ENCODE results near the gene PECR.
"Not testable (repeated sequence)": the region's sequence is repeated elsewhere in the genome, so short reads cannot be mapped to it uniquely, and the experiment has no call there.

Gene PECR

DNA sequence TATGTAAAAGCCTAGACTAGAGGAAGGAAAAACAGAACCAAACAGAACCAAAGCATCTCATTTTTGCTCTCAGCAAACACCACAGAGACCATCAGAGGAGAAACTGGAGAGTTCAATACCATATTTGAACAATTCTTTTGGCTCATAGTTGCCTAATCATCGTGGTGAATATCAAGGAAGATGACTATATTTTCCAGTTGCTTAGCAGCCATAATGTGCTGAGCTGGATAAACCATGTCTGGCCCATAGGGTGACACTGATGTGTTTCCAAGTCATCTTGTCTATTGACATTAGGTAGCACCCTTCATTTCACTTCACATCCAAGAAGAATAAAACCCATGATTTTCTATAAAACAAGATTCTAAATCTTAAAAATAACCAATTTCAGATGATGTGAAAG, 21.6 kb upstream of the PECR start:
- DNase-seq, result no peak

DNA sequence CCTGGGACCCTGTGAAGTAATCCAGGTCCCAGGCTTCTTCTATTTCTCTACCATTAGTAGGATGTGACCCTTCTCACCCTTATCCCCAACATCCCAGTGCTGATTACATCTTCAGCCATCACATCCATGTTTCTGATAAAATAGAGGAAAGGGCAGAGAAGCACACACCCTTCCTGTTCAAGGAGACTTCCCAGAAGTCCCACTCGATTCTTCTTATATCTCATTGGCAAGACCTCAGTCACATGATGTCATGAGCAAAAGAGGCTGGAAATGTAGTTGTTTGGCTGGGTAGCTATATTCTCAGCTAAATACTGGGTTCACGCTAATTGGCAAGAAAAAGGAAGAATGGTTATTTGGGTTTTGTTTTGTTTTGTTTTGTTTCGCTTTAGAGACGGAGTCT, 19.5 kb upstream of the PECR start:
- DNase-seq, result no peak

DNA sequence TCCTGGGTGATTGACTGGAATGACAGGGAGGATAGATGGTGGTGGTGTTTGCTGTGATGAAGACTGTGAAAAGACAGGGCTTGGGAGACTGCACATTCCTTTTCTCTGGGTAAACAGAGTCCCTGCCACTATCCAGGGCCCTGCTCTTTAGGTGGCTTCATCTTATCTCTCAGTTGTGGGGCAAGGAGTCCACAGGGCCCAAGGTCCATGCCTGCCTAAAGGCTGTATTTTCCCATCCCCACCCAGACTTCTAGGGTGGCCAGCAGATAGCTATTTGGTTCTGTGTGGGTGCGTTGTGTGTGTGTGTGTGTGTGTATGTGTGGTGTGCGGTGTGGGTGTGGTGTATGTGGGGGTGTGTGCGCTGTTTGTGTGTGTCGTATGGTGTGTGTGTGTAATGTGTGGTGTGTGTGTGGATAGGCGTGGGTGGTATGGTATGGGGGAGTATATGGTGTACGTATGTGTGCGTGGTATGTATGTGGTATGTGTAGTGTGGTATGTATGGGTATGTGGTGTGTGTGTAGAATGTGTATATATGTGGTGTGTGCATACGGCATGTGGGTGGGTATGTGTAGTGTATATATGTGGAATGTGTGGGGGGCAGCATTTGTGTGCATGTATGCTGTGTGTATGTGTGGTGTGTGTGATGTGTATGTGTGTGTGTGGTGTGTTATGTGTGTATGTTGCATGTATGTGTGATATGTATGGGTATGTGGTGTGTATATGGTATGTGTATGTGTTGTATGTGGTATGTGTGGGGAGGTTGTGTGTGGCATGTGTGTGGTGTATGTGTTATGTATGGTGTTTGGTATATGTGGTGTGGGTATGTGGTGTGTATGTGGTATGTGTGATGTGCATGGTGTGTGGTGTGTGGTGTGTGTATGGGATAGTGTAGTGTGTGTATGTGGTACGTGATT, 17.1 kb upstream of the PECR start:
- no peak for DNase-seq

DNA sequence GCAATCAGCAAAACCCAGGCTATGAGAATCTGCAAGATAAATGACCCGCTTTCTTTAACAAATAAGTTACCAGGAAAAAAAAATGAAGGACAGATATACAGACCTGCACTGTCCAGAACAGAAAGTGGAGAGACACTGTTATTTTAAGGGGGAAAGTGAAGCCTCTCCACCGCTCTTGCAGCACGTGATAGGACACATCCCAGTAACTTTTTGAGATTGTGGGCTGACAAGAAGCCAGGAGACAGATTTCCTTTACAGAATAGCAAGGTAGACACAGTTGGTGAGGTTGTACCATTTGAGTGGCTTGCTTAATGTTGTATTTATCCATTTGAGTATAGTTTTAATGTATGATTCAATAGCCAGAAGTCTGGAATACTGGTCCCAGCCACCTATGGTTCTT, 13.1 kb upstream of the PECR start:
- no peak for DNase-seq

DNA sequence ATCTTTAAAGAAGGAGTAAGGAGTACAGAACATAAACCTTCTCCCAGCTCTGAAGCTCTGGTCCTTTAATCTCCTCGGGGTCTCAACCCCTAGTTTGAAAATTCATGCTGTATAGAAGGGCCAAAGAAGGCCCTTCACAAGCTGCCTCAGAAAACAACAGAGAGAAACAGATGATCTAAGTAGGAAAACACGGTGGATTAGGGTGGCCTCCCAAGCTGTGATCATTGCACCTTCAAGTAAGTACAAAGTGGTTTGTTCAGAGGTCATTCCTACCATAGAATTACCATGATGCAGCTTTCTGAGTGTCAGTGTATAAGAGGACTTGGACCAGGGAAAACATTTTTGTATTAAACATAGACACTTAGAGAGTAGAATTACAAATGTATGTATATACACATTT, 11.0 kb upstream of the PECR start:
- DNase-seq, result no peak

DNA sequence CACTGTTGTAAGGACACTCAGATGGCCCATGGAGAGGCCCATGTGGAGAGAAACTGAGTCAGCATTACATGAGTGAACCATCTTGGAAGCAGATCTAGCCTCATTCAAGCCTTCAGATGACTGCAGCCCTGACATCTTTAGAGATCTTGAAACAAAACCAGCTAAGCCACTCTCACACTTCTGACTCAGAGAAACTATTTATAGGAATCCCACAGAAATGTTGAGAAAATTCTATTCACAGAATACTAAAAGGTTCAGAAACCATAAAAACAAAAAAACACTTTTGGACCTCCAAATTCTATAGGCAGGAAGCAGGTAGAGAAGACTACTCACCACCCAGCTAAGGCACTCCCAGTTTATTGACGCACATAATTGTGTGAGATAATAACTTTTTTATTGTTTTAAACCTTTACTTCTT, 8.8 kb upstream of the PECR start:
- no peak for DNase-seq

DNA sequence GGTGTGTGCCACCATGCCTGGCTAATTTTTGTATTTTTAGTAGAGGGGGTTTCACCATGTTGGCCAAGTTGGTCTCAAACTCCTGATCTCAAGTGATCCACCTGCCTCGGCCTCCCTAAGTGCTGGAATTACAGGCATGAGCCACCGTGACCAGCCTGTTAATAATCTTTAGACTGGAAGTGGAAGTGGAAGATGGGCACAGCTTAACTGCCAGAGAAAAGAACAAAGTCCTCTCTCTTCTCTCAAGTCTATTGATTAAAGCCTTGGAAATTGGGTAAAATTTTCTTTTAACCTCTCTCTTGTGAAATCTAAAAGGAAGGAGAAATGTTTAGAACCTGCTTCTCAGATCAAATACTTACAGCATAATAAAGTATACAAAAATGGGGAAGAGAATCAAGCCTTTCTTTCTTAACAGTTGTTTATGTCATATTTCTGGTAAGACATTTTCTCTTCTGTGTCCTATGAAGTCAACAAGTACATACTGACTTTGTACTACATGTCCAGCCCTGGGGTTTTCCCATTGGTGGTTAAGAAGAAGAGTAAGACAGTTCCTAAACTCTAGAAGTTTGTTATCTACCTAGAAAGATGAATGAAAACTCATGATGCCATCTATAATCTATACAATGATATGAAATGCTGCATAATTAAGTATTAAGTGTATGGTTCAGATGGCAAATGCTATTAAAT, 4.7 kb upstream of the PECR start:
- no peak for DNase-seq

DNA sequence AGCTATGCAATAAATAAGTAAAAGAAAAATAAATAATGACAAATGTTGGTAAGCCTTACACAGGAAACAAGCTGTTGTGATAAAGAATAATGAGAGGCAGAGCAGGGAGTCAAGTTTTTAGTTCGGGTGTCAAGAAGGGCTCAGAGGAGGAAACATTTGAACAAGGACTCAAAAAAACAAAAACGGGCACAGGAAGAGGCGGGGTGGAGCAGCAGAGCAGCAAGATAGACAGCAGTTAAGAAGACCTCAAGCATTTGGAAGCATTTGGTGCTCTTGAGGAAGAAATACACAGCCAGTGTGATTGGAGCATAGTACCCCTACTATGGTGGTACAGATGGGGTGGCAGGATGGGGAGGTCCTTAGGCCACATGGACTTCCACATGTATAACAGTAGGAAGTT, 2.9 kb upstream of the PECR start:
- DNase-seq, result peak; percentile 30

DNA sequence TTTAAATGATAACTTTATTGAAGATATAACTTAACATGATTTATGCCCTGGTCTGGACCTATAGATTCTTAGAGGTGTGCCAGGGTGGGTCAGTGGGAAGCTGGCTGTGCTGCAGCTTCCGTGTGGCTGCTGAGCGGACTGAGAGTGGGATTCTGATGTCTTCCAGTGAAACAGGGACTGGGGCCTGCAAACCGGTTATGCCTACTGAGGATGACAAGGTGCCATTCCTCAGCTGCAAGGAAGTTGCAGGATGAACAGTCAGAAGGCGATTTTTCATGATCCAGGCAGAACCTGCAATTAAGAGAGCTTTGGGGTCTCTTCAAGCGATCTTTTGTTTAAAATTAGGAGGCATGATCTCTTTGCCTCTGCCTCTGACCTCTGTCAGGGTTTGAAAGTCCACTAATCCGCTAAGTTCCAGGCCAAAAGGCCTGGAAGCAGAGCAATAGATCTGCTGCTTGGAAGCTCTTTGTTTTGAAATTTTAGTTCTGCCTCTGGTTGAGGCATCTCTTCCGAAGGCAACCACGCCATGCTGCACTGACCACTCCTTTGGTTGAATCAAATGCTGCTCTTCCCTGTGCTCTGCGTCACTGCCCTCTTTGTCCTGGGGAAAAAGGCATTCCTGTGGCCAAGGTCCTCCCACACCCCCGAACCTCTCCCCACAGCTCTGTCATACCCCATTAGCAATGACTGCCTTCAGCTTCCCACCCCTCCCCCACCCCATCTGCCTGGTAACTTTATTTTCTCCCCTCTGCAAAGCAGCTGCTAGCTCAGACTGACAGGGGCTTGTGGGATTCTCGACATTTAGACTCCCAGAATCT, 2.1 kb upstream of the PECR start:
- DNase-seq, result peak; percentile 89

DNA sequence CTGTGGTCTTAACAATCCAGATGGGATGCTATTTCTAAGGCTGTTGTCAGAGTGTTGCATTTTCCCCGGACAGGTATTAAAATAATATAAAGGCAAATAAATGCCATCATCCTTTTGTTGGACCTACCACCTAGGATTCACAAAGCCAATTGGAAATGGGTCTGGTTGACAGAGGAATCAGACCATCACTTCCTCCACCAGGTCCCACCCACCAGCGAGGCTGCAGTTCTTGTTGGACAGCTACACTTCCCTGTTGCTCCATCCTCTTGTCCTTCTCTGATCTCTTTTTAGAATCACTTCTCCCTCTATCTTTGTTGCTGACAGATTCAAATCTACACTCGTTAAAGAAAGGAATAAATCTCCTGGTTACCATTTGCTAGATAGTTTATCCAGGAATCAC, 1.2 kb upstream of the PECR start:
- DNase-seq, result peak; percentile 62

DNA sequence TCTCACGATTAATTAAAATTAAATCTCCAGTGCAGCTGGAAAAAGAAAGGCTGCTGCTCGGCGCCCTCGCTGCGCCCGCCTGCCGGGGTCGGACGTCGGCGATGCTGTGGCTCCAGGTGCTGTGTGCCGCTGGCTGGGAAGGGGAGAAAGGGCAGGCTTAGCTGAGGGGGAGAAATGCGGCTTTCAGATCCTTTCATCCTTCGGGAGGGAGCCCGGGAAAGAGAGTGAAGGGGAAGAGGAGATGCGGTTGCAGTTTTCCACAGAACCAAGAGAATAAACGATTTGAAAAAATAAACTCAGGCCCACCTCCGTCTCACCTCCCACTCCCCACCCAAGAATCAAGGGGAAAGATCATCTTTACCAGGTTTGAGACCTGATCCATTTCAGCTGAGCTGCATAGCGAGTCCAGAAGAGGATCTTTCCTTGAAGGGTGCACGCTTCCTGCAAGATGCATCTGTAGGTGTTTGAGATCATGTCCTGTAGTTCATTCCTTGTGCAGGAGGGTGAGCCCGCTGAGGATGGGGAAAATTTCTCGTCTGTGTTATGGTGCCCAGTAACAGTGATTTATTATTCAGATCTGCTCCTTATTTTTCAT, 605 bp upstream of the PECR start:
- peak; percentile 81 for DNase-seq

DNA sequence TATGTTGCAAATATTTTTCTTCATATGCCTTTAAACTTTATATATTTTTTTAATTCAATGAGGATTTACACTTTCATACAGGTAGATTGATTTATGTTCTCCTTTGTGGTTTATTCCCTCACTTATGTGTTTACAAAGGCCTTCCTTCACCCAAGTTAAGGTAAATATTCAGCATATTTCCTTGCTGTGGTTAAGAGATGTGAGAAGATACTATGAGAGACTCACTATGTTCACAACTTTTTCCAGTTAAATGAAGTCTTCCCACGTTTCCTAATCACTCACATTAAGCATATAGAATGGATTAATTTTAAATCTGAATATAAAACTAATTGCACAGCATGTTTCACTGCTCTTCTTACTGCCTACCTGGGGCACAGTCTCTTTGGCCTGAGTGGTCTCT, 597 bp downstream of the PECR start:
- DNase-seq, result no peak

DNA sequence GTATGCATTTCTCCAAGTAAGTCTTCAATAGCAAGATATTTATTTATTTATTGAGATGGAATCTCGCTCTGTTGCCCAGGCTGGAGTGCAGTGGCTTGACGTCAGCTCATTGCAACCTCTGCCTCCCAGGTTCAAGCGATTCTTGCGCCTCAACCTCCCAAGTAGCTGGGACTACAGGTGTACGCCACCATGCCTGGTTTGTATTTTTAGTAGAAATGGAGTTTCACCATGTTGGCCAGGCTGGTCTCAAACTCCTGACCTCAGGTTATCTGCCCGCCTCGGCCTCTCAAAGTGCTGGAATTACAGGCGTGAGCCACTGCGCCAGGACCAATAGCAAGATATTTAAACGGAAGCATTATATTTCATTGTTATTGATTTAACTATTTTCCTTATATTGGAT, 1.6 kb downstream of the PECR start:
- not testable (repeated sequence) for DNase-seq

DNA sequence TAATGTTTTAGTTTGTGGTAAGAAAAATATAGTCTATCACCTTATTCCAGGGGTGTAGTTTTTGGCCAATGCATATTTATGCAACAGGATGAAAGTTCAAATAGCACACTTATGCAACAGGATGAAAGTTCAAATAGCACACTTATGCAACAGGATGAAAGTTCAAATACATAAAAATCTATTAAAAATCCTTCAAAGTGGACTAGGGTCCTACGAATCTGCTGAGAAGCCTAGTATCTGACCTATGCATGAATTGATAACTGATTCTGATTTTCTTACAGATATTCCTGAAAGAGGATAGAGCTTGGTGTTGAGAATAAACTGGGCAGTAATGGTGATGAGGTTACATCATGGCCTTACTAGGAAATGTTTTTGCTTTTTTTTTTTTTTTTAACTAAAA, 2.8 kb downstream of the PECR start:
- DNase-seq, result no peak

DNA sequence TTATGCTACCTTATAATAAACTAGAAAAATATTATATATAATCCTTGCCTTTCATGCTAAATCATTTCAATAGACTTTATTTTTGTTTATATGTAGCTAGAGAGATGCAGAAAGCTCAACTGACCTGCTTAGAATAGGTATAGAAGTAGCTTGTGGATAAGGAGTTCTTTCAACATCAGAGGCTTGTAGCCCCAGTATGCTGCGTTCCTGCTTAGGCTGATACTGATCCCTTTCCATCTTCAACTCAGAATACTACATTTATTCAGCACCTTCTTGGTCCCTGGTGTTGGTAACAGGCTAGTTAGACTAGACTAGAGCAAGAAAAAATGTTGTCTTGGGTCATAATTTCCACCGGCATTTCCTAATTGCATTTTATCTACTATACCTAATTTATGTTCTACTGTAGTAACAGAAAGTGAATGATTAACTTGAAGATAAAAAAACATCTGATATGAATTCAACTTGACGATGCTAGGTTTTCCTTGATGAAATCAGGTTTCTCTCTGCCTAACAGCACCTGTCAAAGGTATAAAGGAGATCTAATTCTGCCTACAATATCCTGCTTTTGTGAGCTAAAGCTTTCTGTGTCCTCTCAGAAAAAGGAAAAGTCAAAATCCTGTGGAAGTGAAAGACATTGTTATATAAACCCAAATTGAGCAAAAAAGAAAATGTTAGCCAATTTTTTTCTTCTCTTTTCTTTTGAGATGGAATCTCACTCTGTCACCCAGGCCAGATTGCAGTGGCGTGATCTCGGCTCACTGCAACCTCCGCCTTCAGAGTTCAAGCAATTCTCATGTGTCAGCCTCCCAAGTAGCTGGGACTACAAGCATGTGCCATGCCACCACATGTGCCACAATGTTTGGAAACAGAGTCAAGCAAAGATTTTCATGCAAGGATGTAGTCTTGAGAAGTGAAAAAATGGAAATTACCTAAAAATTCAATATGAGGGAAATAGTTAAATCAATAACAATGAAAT, 5.8 kb downstream of the PECR start:
- DNase-seq, result no peak

DNA sequence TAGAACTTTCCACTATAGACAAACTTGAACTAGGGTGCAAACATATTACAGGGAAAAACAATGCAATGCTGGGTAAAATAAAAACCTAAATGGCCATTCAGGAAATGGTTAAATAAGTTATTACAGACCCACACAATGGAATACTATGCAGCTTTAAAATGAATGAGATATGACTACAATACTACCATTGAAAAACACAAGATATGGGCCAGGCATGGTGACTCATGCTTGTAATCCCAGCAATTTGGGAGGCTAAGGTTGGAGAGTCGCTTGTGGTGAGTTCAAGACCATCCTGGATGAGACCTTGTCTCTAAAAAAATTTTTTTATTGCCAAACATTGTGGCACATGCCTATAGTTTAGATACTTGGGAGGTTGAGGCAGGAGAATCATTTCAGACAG, 6.8 kb downstream of the PECR start:
- no peak for DNase-seq

DNA sequence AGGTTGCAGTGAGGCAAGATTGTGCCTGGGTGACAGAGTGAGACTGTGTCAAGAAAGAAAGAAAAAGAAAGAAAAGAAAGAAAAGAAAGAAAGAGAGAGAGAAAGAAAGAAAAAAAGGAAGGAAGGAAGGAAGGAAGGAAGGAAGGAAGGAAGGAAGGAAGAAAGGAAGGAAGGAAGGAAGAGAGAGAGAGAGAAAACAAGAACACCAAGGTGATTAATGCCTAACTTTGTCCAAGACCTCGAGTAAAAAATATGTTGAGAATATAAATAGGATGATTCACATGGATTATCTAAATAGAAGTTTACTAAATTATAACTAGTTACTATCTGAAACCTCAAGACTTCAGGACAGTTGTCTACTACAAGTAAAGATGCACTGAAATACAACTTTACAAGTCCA, 7.2 kb downstream of the PECR start:
- DNase-seq, result no peak

DNA sequence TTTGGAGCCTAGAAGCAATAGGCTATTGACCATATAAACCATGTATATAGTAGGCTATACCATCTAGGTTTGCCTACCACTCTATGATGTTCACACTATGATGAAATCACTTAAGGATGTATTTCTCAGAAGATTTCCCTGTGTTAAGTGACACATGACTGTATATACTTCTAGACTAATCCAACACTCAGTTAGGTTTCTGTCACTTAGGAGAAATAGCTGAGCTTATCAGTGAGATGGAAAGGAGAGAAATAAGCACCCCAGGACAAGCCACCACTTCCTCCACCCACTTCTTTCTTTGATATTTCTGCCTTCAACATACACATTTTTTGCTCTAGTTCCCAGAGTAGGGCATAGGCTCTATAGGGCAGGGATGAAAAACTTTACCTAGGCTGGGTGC, 7.8 kb downstream of the PECR start:
- DNase-seq, result no peak

DNA sequence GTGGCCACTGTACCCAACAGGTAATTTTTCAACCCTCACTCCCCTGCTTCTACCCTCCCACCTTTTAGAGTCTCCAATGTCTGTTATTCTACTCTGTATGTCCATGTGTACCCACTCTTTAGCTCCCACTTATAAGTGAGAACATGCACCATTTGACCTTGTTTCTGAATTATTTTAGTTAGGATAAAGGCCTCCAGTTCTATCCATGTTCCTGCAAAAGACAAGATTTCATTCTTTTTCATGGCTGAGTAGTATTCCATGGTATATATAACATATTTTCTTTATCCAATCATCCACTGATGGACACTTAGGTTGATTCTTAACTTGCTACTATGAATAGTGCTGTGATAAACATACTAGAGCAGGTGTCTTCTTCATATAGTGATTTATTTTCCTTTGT, 9.1 kb downstream of the PECR start:
- no peak for DNase-seq

DNA sequence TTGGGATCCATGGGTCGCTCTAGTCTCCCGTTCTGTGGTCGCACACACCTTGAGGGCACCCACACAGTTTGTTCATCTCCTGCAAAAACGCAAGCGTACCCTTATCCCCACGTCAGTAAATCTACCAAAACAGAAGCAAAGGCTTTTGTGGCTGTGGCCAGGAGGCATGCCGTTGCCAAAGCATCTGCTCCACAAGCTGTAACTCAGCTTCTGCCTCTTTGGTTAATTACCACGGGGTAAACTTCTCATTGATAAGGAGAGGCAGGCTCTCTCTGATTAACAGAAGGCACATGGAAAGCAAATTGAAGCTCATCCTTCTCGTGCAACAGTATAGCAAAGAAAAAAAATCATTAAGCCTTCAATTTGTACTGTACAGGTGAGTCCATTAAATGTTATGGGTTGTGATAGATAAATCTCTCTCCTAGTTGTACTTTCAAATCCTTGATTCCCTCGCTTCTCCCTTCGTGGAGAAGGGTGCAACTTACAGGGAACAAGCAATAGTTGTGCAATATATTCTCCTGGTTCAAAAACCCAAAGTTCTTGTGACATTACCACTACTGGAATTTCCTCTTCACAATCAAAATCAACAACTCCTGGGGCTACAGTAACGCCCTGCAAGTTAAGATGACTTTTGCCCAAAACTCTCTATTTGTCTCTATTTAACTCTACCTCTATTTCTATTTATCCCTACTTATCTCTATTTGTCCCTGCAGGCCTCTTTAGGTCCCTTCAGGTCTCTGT, 10.3 kb downstream of the PECR start:
- DNase-seq, result no peak

DNA sequence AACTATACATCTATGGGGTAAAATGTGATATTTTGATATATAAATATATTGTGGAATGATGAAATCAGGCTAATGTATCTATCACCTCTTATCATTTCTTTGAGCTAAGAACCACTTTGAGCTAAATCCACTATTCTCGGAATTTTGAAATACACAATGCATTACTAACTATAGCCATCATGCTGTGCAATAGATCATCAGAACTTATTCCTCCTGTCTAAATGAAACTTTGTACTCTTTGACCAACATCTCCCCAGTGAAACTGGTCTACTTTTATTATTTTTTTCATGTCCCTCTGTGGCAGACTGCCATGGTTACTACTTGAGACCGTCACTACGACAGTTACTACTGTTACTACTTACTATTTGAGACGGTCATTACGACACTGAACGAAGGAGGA, 11.4 kb downstream of the PECR start:
- DNase-seq, result no peak

Measured in retina (tissue), 1 donor.